Measurements from ENCODE around the gene COG2. TPM values are rescaled to one million over a fixed set of nuclear protein-coding genes. Genes with fewer than 3 reads are reported as not detected.

Gene COG2
- total RNA-seq, 6 experiments from 2014 or later = 17.0 to 23.0 (median 20.6) TPM

- no peaks in the 10 kb centered on the region for H3K9me3 Mint-ChIP-seq
- H3K27me3 Mint-ChIP-seq (ENCODE audit: insufficient read depth) = no peaks in the 10 kb centered on the region; the same call in 1 of the 2 replicates
- peaks cover 9% of the 10 kb centered on the region for H3K36me3 Mint-ChIP-seq (ENCODE audit: low read depth)
- no peak for DNase-seq
- no peak for TF ChIP-seq CTCF (IDR thresholded peaks at IDR 0.05)
- no peak overlapping the region for H3K27ac Mint-ChIP-seq
- peaks cover 19% of the 10 kb centered on the region for H3K4me1 Mint-ChIP-seq (ENCODE audit: low read depth)
- no peak overlapping the region for H3K4me3 Mint-ChIP-seq
Measured at GRCh38 chr1:230686747-230687146, 44.5 kb downstream of the COG2 start.

GRCh38 chr1:230690101-230690500 is 47.8 kb downstream of the COG2 start:
- H3K27ac Mint-ChIP-seq = no peak overlapping the region
- no peak for DNase-seq
- H3K9me3 Mint-ChIP-seq = no peaks in the 10 kb centered on the region
- no peak overlapping the region for H3K4me3 Mint-ChIP-seq
- no peak for TF ChIP-seq CTCF (IDR thresholded peaks at IDR 0.05)
- H3K4me1 Mint-ChIP-seq (ENCODE audit: low read depth) = no peaks in the 10 kb centered on the region
- H3K27me3 Mint-ChIP-seq (ENCODE audit: insufficient read depth) = no peaks in the 10 kb centered on the region
- H3K36me3 Mint-ChIP-seq (ENCODE audit: low read depth) = peaks cover 13% of the 10 kb centered on the region

GRCh38 chr1:230691615-230692014 is 49.3 kb downstream of the COG2 start:
- Mint-ChIP-seq H3K27ac (no peak overlapping the region), H3K9me3 (no peaks in the 10 kb centered on the region), H3K36me3 (ENCODE audit: low read depth) (peaks cover 13% of the 10 kb centered on the region), H3K4me1 (ENCODE audit: low read depth) (no peaks in the 10 kb centered on the region), H3K27me3 (ENCODE audit: insufficient read depth) (no peaks in the 10 kb centered on the region; the same call in 1 of the 2 replicates), H3K4me3 (no peak overlapping the region)
- no peak for DNase-seq
- TF ChIP-seq CTCF (IDR thresholded peaks at IDR 0.05) = no peak

- H3K9me3 Mint-ChIP-seq = no peaks in the 10 kb centered on the region
- no peak overlapping the region for H3K4me3 Mint-ChIP-seq
- DNase-seq = no peak
- H3K4me1 Mint-ChIP-seq (ENCODE audit: low read depth) = peaks cover 7% of the 10 kb centered on the region
- peaks cover 12% of the 10 kb centered on the region for H3K36me3 Mint-ChIP-seq (ENCODE audit: low read depth)
- peaks cover 3% of the 10 kb centered on the region for H3K27me3 Mint-ChIP-seq (ENCODE audit: insufficient read depth)
- no peak overlapping the region for H3K27ac Mint-ChIP-seq
- TF ChIP-seq CTCF (IDR thresholded peaks at IDR 0.05) = no peak
Measured at GRCh38 chr1:230693221-230693620, 50.9 kb downstream of the COG2 start.

- peaks cover 5% of the 10 kb centered on the region for H3K27me3 Mint-ChIP-seq (ENCODE audit: insufficient read depth)
- DNase-seq = no peak
- no peak overlapping the region for H3K27ac Mint-ChIP-seq
- no peak overlapping the region for H3K4me3 Mint-ChIP-seq
- peaks cover 9% of the 10 kb centered on the region; the same call in 1 of the 2 replicates for H3K36me3 Mint-ChIP-seq (ENCODE audit: low read depth)
- no peaks in the 10 kb centered on the region for H3K9me3 Mint-ChIP-seq
- TF ChIP-seq CTCF (IDR thresholded peaks at IDR 0.05) = no peak
- H3K4me1 Mint-ChIP-seq (ENCODE audit: low read depth) = peaks cover 7% of the 10 kb centered on the region
Measured at GRCh38 chr1:230693777-230694176, 51.5 kb downstream of the COG2 start.

- DNase-seq = no peak
- peaks cover 7% of the 10 kb centered on the region for H3K4me1 Mint-ChIP-seq (ENCODE audit: low read depth)
- H3K4me3 Mint-ChIP-seq = no peak overlapping the region
- H3K27ac Mint-ChIP-seq = no peak overlapping the region
- peaks cover 9% of the 10 kb centered on the region; the same call in 1 of the 2 replicates for H3K36me3 Mint-ChIP-seq (ENCODE audit: low read depth)
- no peak for TF ChIP-seq CTCF (IDR thresholded peaks at IDR 0.05)
- no peaks in the 10 kb centered on the region for H3K9me3 Mint-ChIP-seq
- peaks cover 5% of the 10 kb centered on the region for H3K27me3 Mint-ChIP-seq (ENCODE audit: insufficient read depth)
Measured at GRCh38 chr1:230694464-230694863, 52.2 kb downstream of the COG2 start.

Measured in HFFc6 (cell line).